Measurements from ENCODE around the gene GPRC5D. TPM values are rescaled to one million over a fixed set of nuclear protein-coding genes. Genes with fewer than 3 reads are reported as not detected.

The GPRC5D gene
- total and polyA plus RNA-seq, 2 experiments from 2014 or later, result 0.35 TPM; not detected in 1

DNA sequence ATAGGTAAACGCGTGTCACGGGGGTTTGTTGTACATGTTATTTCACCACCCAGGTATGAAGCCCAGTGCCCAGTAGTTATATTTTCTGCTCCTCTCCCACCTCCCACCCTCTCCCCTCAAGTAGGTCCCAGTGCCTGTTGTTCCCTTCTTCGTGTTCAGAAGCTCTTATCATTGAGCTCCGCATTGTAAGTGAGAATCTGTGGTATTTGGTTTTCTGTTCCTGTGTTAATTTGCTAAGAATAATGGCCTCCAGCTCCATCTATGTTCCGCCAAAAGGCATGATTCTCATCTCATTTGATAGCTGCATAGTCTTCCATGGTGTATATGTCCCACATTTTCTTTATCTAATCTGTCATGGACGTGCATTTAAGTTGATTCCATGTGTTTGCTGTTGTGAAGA lies 6.9 kb upstream of the GPRC5D start:
- Histone ChIP-seq H3K27ac (no peak overlapping the region), H3K9me3 (ENCODE audit: low read depth) (no peaks in the 10 kb centered on the region), H3K4me1 (ENCODE audit: low read depth) (no peaks in the 10 kb centered on the region), H3K36me3 (no peaks in the 10 kb centered on the region), H3K4me3 (no peak overlapping the region), H3K27me3 (no peaks in the 10 kb centered on the region)
- DNase-seq (ENCODE audit: low read depth in 1 of 2, low spot score in 1 of 2), result no peak
- TF ChIP-seq, protein P1, sequence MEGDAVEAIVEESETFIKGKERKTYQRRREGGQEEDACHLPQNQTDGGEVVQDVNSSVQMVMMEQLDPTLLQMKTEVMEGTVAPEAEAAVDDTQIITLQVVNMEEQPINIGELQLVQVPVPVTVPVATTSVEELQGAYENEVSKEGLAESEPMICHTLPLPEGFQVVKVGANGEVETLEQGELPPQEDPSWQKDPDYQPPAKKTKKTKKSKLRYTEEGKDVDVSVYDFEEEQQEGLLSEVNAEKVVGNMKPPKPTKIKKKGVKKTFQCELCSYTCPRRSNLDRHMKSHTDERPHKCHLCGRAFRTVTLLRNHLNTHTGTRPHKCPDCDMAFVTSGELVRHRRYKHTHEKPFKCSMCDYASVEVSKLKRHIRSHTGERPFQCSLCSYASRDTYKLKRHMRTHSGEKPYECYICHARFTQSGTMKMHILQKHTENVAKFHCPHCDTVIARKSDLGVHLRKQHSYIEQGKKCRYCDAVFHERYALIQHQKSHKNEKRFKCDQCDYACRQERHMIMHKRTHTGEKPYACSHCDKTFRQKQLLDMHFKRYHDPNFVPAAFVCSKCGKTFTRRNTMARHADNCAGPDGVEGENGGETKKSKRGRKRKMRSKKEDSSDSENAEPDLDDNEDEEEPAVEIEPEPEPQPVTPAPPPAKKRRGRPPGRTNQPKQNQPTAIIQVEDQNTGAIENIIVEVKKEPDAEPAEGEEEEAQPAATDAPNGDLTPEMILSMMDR (IDR thresholded peaks at IDR 0.05; ENCODE audit: low read depth, low read length), result no peak

DNA sequence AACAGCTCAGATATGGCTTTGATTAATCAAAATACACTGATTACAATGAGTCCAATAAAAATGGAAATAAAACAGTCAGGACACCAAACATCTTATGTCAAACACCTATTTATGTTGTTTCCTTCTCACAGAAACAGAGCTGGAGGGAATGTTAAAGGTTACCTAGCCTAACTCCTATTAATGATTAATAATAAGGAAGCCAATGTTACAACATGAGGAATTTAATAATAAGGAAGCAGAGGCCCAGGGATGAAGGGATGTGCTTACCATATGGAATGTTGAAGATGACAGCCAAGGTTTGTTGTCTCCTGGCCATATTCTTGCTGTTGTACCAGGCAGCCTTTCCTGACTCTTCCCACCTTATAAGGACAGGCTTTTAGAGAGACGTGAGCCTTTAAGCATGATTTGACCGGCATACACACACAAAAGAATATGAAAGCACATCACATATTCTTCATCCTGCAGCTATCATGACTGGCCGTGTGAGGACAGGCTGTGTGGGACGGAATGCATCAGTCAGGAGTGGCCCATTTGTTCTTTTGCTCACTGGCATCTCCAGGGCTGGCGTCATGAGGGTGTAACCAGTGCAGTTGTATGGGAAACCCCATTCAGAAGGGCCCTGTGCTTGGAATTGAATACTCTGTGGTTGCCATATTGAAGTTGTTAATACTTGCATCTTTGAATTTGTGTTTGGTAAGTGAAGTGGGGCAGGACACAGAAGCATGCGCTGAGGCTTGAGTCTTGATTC lies 3.1 kb upstream of the GPRC5D start:
- H3K9me3 ChIP-seq (ENCODE audit: low read depth), result no peaks in the 10 kb centered on the region
- DNase-seq (ENCODE audit: low read depth in 1 of 2, low spot score in 1 of 2), result no peak
- TF ChIP-seq, protein P1 (IDR thresholded peaks at IDR 0.05; ENCODE audit: low read depth, low read length), result no peak

DNA sequence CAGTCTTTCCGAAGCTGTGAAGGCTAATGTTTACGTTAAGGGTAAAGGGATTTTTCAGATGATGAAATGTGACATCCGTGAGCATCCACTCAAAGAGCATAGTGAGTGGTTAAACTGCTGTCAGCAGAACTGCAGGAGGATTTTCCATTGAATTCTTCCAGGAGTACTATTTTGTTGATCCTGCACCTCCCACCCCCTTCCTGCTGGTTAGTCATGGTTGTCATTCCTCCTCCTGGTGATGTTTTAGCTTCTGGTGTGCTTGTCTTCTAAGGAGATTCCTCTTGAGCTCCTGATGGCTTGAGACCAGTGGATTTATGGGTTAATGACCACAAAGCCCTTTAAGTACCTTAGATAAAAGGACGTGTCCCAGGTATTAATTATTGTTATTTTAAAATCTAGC lies 2.4 kb upstream of the GPRC5D start:
- Histone ChIP-seq H3K27ac (no peak overlapping the region), H3K4me1 (ENCODE audit: low read depth) (no peaks in the 10 kb centered on the region), H3K36me3 (no peaks in the 10 kb centered on the region), H3K4me3 (no peak overlapping the region), H3K27me3 (no peaks in the 10 kb centered on the region), H3K9me3 (ENCODE audit: low read depth) (no peaks in the 10 kb centered on the region)
- TF ChIP-seq, protein P1 (IDR thresholded peaks at IDR 0.05; ENCODE audit: low read depth, low read length), result no peak
- no peak for DNase-seq (ENCODE audit: low read depth in 1 of 2, low spot score in 1 of 2)

More for the DNA sequence above, 3.1 kb upstream of the GPRC5D start:
- H3K4me1 ChIP-seq (ENCODE audit: low read depth), result no peaks in the 10 kb centered on the region
- no peaks in the 10 kb centered on the region for H3K36me3 ChIP-seq
- H3K27ac ChIP-seq, result no peak overlapping the region
- H3K4me3 ChIP-seq, result no peak overlapping the region
- H3K27me3 ChIP-seq, result no peaks in the 10 kb centered on the region

DNA sequence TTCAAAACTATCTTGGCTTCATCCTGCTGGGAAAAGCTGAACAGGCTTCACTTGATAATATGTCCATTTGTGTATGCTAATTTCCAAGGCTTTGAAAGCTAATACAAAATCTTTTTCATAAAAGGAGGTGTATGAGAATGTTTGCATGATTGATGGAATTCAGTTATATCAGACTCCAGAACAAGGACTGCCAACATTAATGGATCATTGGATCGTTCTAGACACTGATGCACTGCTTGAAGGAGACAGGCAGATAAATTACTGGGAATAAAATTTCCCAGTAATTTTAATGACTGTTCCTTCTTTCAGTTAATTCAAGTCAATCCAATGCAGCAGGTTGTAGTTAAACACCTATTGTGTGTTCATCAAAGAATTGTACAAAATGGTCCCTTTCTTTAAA lies 466 bp downstream of the GPRC5D start:
- no peak overlapping the region for H3K27ac ChIP-seq
- H3K27me3 ChIP-seq, result no peaks in the 10 kb centered on the region
- no peaks in the 10 kb centered on the region for H3K4me1 ChIP-seq (ENCODE audit: low read depth)
- H3K9me3 ChIP-seq (ENCODE audit: low read depth), result no peaks in the 10 kb centered on the region
- no peak for DNase-seq (ENCODE audit: low read depth in 1 of 2, low spot score in 1 of 2)
- TF ChIP-seq, protein P1 (IDR thresholded peaks at IDR 0.05; ENCODE audit: low read depth, low read length), result no peak
- H3K36me3 ChIP-seq, result no peaks in the 10 kb centered on the region
- no peak overlapping the region for H3K4me3 ChIP-seq

DNA sequence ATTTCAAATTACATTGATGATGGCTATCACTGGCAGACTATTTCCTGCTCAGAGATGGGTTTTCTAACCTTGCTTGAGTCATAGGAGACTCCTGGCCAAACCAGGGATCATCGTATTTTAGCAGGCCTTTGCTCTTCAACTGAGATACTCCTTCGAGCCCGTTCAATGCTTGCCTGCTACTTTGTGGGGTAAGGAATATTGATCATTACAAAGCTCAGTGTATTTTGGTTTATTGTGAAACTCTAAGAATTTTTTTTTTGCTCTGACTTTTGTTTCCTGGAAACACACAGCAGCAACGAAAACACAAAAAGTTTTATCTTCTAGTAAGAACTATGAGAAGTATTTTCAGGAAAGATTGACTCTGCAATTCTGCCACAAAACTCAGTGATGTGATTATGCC lies 4.1 kb downstream of the GPRC5D start:
- H3K4me3 ChIP-seq, result no peak overlapping the region
- TF ChIP-seq, protein P1 (IDR thresholded peaks at IDR 0.05; ENCODE audit: low read depth, low read length), result no peak

More for the DNA sequence above, 4.1 kb downstream of the GPRC5D start:
- DNase-seq (ENCODE audit: low read depth in 1 of 2, low spot score in 1 of 2), result no peak
- Histone ChIP-seq H3K4me1 (ENCODE audit: low read depth) (no peaks in the 10 kb centered on the region), H3K27ac (no peak overlapping the region), H3K36me3 (no peaks in the 10 kb centered on the region), H3K9me3 (ENCODE audit: low read depth) (no peaks in the 10 kb centered on the region), H3K27me3 (no peaks in the 10 kb centered on the region)
